BLaER1 (cell line): ENCODE results near the gene MATCAP1.
A peak's percentile ranks its signal among the peaks of the same experiment; 100 is the strongest.

Experiments
- H3K27ac ChIP-seq: shearing (Covaris generic); formaldehyde crosslinking; 2 replicates; pipeline ENCODE4 v1.8.1; 2022
- H3K27me3 ChIP-seq: shearing (Covaris generic); formaldehyde crosslinking; 2 replicates; pipeline ENCODE4 v1.8.1; 2022
- H3K36me3 ChIP-seq: shearing (Covaris generic); formaldehyde crosslinking; 2 replicates; pipeline ENCODE4 v1.8.1; 2022
- H3K4me1 ChIP-seq: shearing (Covaris generic); formaldehyde crosslinking; 2 replicates; pipeline ENCODE4 v1.8.1; 2022
- H3K4me2 ChIP-seq: shearing (Covaris generic); formaldehyde crosslinking; 2 replicates; pipeline ENCODE4 v1.8.1; 2022
- H3K4me3 ChIP-seq: shearing (Covaris generic); formaldehyde crosslinking; 2 replicates; pipeline ENCODE4 v1.8.1; 2022
- H3K9ac ChIP-seq: shearing (Covaris generic); formaldehyde crosslinking; 2 replicates; pipeline ENCODE4 v1.8.1; 2022
- H3K9me3 ChIP-seq: shearing (Covaris generic); formaldehyde crosslinking; 2 replicates; pipeline ENCODE4 v1.8.1; 2022
- H4K20me1 ChIP-seq: shearing (Covaris generic); formaldehyde crosslinking; 2 replicates; pipeline ENCODE4 v1.8.1; 2022
- Cebpa-rat ChIP-seq: shearing (Covaris generic); IDR thresholded peaks from 2 replicates; pipeline ENCODE4 v1.8.1; 2022

The MATCAP1 gene

GRCh38 chr16:67183627-67184452 lies at the start of gene MATCAP1:
Gene MATCAP1, minus strand, starts transcription at chr16:67183963. Its CDS starts 3,353 bp downstream, at chr16:67180610.
- peak within 1 kb of the TSS; percentile 71 for H3K4me3 ChIP-seq
- peak; percentile 60; the same call in 1 of the 2 replicates for TF ChIP-seq Cebpa-rat
- H3K9me3 ChIP-seq, result no peaks in the 10 kb centered on the region
- peaks cover 44% of the 10 kb centered on the region for H3K4me1 ChIP-seq
- peaks cover 26% of the 10 kb centered on the region for H3K27me3 ChIP-seq
- peak within 1 kb of the TSS; percentile 88 for H3K27ac ChIP-seq
- H3K36me3 ChIP-seq, result 0 out of 2 replicates have a peak, but pooled peaks cover 5% of the 10 kb centered on the region
- H3K9ac ChIP-seq, result peak within 1 kb of the TSS; percentile 86
- peak within 1 kb of the TSS; percentile 95 for H3K4me2 ChIP-seq
- peaks cover 39% of the 10 kb centered on the region for H4K20me1 ChIP-seq

DNA sequence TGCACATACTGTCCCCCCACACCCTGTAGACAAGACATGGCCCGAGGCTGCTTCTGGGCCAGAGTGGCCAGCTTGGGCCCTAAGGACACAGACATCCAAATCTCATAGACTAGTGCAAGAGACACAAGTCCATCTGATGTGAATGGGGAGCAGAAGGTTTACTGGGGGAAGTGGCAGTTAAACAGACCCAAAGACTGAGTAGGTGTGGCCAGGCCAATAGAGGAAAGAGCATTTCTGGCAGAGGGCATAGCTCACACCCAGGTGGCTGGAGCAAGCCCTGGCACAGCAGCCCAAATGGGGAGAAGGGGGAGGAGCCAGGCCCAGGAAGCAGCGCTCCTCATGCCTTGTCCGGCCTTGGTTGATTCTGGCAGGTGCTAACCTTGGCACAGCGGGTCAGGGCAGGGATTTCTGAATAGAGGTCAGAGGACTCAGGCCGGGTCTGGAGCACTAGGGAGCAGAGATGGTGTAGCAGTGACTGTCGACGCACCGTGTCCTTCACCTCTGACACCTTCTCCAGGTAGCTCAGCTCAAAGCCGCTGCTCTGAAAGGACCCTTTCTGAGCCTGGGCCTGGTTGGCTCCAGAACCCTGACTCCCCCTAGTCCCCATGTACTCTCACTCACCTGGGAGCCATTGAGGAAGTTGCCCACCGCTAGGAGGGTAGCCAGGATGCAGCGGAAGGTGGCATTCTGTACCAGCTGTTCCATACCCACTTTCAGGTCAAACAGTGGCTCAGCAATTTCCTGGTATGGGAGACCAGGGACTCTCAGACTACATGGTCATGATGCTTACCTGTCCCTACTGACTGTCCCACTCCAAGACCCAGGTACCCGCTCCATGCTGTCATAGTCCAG lies 47.3 kb upstream of the MATCAP1 start:
- no peak for TF ChIP-seq Cebpa-rat
- H3K4me2 ChIP-seq, result no peak overlapping the region
- no peaks in the 10 kb centered on the region for H3K27me3 ChIP-seq
- peaks cover 40% of the 10 kb centered on the region for H4K20me1 ChIP-seq
- H3K27ac ChIP-seq, result no peak overlapping the region
- H3K4me3 ChIP-seq, result no peak overlapping the region
- peaks cover 38% of the 10 kb centered on the region for H3K4me1 ChIP-seq
- H3K9ac ChIP-seq, result no peak overlapping the region
- no peaks in the 10 kb centered on the region for H3K9me3 ChIP-seq
- peaks cover 81% of the 10 kb centered on the region for H3K36me3 ChIP-seq

GRCh38 chr16:67229906-67230808 lies 46.4 kb upstream of the MATCAP1 start:
- Histone ChIP-seq H3K9me3 (no peaks in the 10 kb centered on the region), H4K20me1 (peaks cover 40% of the 10 kb centered on the region), H3K36me3 (peaks cover 72% of the 10 kb centered on the region), H3K9ac (no peak overlapping the region), H3K4me2 (no peak overlapping the region), H3K4me1 (peaks cover 38% of the 10 kb centered on the region), H3K4me3 (no peak overlapping the region), H3K27ac (no peak overlapping the region), H3K27me3 (no peaks in the 10 kb centered on the region)
- TF ChIP-seq Cebpa-rat, result no peak

DNA sequence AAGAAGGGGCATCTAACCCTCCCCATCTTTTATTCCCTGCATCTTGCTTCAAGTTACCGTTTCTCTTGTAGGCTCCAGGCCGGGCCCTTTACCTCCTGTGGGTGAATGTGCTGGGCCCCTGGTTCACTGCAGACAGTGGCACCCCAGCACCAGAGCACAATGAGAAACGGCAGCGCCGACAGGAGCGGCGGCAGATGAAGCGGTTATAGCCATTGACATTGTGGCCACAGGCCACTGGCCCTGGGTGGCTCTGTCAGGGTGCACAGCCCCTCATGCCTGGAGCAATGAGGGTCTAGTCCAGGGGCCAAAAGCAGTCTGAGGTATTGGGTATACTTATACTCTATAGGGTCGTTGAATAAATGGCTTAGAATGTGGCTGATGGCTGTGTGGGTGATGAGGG lies 45.1 kb upstream of the MATCAP1 start:
- Histone ChIP-seq H3K27me3 (no peaks in the 10 kb centered on the region), H4K20me1 (peaks cover 40% of the 10 kb centered on the region), H3K27ac (no peak overlapping the region), H3K36me3 (peaks cover 60% of the 10 kb centered on the region), H3K9me3 (no peaks in the 10 kb centered on the region), H3K4me3 (no peak overlapping the region), H3K4me1 (peaks cover 26% of the 10 kb centered on the region), H3K9ac (no peak overlapping the region), H3K4me2 (no peak overlapping the region)
- no peak for TF ChIP-seq Cebpa-rat

DNA sequence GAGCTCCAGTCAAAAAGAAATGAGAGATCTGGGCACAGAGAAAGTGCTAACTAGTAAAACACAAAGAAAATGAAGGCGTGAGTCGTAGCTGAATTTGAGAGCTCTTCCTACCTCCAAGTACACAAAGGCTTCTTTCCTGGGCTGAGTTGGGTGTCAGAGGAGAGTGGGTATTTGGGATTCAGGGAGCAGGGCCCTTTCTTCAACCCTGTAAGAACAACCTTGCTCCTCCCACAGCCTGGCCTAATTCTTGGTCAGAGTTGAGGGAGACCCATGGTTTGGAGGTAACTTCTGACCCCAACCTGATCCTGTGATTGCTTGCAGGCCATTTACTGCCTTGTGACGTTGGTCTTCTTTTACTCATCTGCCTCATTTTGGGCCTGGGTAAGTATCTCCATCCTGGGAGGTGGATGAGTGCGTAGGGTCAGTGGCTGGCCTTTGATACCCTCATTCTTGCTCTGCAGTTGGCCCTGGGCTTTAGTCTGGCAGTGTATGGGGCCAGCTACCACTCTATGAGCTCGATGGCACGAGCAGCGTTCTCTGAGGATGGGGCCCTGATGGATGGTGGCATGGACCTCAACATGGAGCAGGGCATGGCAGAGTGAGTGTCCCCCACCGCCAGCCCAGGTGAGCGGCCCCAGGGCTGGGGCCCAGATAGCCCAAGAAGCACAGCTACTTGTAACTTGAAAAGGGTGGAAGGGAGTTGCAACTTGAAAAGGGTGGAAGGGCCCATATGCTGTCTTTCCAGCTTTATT lies 44.4 kb upstream of the MATCAP1 start:
- no peak overlapping the region for H3K27ac ChIP-seq
- no peaks in the 10 kb centered on the region for H3K9me3 ChIP-seq
- H3K4me3 ChIP-seq, result peak overlapping the region; percentile 87
- peaks cover 26% of the 10 kb centered on the region for H3K4me1 ChIP-seq
- H3K27me3 ChIP-seq, result no peaks in the 10 kb centered on the region
- peak overlapping the region; percentile 95 for H3K4me2 ChIP-seq
- H4K20me1 ChIP-seq, result peaks cover 40% of the 10 kb centered on the region
- H3K9ac ChIP-seq, result peak overlapping the region; percentile 86
- H3K36me3 ChIP-seq, result peaks cover 54% of the 10 kb centered on the region
- no peak for TF ChIP-seq Cebpa-rat

DNA sequence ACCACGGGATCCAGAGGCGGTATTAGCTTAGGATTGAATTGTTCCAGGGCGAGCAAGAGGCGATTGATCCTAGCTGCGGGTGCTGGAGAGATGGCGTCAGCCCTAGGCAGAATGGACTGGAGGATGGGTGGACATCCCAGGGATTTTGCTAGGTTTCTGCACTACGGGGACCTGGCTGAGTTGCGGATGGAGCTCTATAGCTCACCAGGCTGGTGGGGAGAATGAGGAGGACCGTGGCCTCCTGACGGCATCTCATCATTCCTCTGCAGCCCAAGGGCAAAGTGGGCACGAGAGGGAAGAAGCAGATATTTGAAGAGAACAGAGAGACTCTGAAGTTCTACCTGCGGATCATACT lies 43.8 kb upstream of the MATCAP1 start:
- peak overlapping the region; percentile 95 for H3K4me2 ChIP-seq
- peak overlapping the region; percentile 84 for H3K27ac ChIP-seq
- H3K9me3 ChIP-seq, result no peaks in the 10 kb centered on the region
- H4K20me1 ChIP-seq, result peaks cover 40% of the 10 kb centered on the region
- peaks cover 47% of the 10 kb centered on the region for H3K36me3 ChIP-seq
- H3K9ac ChIP-seq, result peak overlapping the region; percentile 86
- no peak for TF ChIP-seq Cebpa-rat
- peak overlapping the region; percentile 87 for H3K4me3 ChIP-seq
- H3K27me3 ChIP-seq, result no peaks in the 10 kb centered on the region
- H3K4me1 ChIP-seq, result peaks cover 26% of the 10 kb centered on the region

DNA sequence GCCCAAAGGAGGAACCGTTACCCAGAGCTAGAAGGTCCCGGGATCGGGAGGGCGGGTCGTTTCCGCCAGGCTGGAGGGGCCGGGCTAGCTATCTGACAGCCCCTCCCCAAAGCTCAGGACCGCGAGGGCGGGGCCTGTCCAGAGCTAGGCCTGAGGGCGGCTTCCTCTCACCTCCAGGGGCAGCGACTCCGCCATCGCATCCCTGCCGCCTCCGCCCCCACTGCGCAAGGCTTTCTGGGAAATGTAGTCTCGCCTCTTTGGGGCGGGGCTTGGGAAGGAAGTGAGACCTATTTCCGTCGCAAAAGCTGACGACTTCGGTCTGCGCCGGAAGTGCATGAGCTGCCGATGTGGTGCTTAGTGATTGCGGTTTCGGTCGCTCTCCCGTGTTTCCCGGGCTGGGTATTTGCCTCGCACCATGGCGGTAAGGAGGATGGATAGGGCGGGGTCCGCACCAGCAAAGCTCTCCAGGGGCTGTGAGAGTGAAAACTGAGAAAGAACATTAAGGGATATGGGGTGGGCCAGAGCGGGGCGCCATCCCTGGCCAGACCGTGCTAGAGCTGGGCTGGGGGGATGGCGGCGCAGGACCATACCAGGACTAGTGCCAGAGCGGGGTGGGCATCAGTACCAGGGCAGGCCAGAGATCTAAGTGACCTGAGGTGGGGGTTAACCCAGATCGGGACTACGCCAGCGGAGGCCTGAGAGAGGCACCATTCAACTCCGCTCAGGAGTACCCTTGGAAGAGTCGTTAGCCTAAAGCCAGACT lies 43.2 kb upstream of the MATCAP1 start, which contains the start of gene TMEM208:
TSS of gene TMEM208 (plus strand) at position 327 of the 763 bp plus-strand sequence. CDS start at position 416, 89 bp downstream.
- Histone ChIP-seq H4K20me1 (peaks cover 40% of the 10 kb centered on the region), H3K4me2 (peak within 1 kb of the TSS; percentile 95), H3K27ac (peak within 1 kb of the TSS; percentile 84), H3K4me3 (peak within 1 kb of the TSS; percentile 87), H3K4me1 (peaks cover 26% of the 10 kb centered on the region), H3K9ac (peak within 1 kb of the TSS; percentile 86), H3K9me3 (no peaks in the 10 kb centered on the region), H3K36me3 (peaks cover 42% of the 10 kb centered on the region), H3K27me3 (no peaks in the 10 kb centered on the region)
- TF ChIP-seq Cebpa-rat, result no peak

DNA sequence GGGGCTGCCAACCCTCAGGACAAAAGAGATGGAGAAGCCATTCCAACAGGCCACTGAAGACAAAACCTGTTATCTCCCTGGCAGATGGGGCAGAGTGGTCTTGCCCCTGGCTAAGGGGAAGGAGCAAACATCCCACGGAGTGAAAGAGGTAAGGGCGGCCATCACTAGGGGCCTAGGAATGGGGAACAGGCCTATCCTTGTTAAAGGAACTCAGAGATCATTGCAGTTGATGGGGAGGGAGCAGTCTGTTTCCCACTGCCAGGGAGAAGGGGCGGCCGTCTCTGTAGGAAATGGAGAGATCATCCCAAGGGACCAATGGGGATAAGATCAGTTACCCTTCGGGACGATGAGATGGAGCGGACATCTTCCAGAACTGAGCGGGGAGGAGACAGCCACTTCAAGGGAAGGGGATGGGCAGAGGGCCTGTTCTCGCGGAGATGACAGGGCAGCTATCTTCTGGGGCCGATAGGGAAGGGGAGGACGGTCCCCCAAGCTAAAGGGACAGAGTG lies 42.6 kb upstream of the MATCAP1 start:
- H3K27ac ChIP-seq, result peak overlapping the region; percentile 84
- H4K20me1 ChIP-seq, result peaks cover 40% of the 10 kb centered on the region
- H3K9ac ChIP-seq, result peak overlapping the region; percentile 86
- H3K4me3 ChIP-seq, result peak overlapping the region; percentile 87
- peak overlapping the region; percentile 91 for H3K4me2 ChIP-seq
- H3K27me3 ChIP-seq, result no peaks in the 10 kb centered on the region
- peaks cover 28% of the 10 kb centered on the region for H3K4me1 ChIP-seq
- no peaks in the 10 kb centered on the region for H3K9me3 ChIP-seq
- TF ChIP-seq Cebpa-rat, result no peak
- H3K36me3 ChIP-seq, result peaks cover 35% of the 10 kb centered on the region
